GM18498 (cell line): ENCODE results near the gene RHOF.
"Not testable (repeated sequence)": the region's sequence is repeated elsewhere in the genome, so short reads cannot be mapped to it uniquely, and the experiment has no call there.

Experiments
- ATAC-seq: cut with Tn5 transposase; IDR thresholded peaks from one replicate; pipeline ENCODE4 v1.9.1; 2021; ENCODE audit warnings: mild to moderate bottlenecking, moderate library complexity; ENCODE audit not compliant: unreplicated experiment

RHOF gene

GRCh38 chr12:121776190-121777098, 17.0 kb downstream of the RHOF start:
- peak; percentile 50 for ATAC-seq

GRCh38 chr12:121775501-121775900, 18.0 kb downstream of the RHOF start:
- no peak for ATAC-seq

- ATAC-seq, result no peak
Observed at GRCh38 chr12:121774968-121775474, 18.5 kb downstream of the RHOF start.

- ATAC-seq, result peak; percentile 75
Observed at GRCh38 chr12:121773011-121773777, 20.3 kb downstream of the RHOF start.

GRCh38 chr12:121770813-121771625, 22.5 kb downstream of the RHOF start:
- no peak for ATAC-seq

GRCh38 chr12:121770388-121770787, 23.1 kb downstream of the RHOF start:
- no peak for ATAC-seq

GRCh38 chr12:121769831-121770301, 23.6 kb downstream of the RHOF start:
- ATAC-seq, result no peak

- no peak for ATAC-seq
Observed at GRCh38 chr12:121769297-121769830, 24.1 kb downstream of the RHOF start.

- ATAC-seq, result no peak
Observed at GRCh38 chr12:121767525-121768016, 25.9 kb downstream of the RHOF start.

GRCh38 chr12:121766290-121767039, 27.0 kb downstream of the RHOF start:
- ATAC-seq, result no peak

GRCh38 chr12:121765573-121765972, 27.9 kb downstream of the RHOF start:
- ATAC-seq, result no peak

GRCh38 chr12:121764808-121765207, 28.7 kb downstream of the RHOF start:
- ATAC-seq, result no peak

- no peak for ATAC-seq
Observed at GRCh38 chr12:121762269-121762668, 31.2 kb downstream of the RHOF start.

GRCh38 chr12:121758536-121758935, 35.0 kb downstream of the RHOF start:
- ATAC-seq, result not testable (repeated sequence)

- ATAC-seq, result no peak
Observed at GRCh38 chr12:121755591-121755990, 37.9 kb downstream of the RHOF start.

GRCh38 chr12:121754836-121755235, 38.7 kb downstream of the RHOF start:
- ATAC-seq, result no peak

GRCh38 chr12:121753844-121754264, 39.6 kb downstream of the RHOF start:
- no peak for ATAC-seq

GRCh38 chr12:121751749-121752351, 41.6 kb downstream of the RHOF start:
- ATAC-seq, result no peak

- no peak for ATAC-seq
Observed at GRCh38 chr12:121751034-121751433, 42.5 kb downstream of the RHOF start.
